Measurements from ENCODE around the gene GNG12. TPM values are rescaled to one million over a fixed set of nuclear protein-coding genes. Genes with fewer than 3 reads are reported as not detected.

GNG12 gene
- total RNA-seq, 6 donors from 2014 or later, result 14.3 to 54.6 (median 45.1) TPM

- Histone ChIP-seq H3K4me1 (peaks cover 4 to 34% (median 17%) of the 10 kb centered on the region in 4 donors), H3K27ac (no peak overlapping the region), H3K36me3 (no peaks in the 10 kb centered on the region), H3K9me3 (no peaks in the 10 kb centered on the region), H3K27me3 (no peaks in the 10 kb centered on the region), H3K4me3 (no peak overlapping the region)
- TF ChIP-seq POLR2A (IDR thresholded peaks at IDR 0.05), result no peak
- no peak for TF ChIP-seq EP300 (IDR thresholded peaks at IDR 0.05)
- no peak for TF ChIP-seq POLR2AphosphoS5 (IDR thresholded peaks at IDR 0.05)
- 85 to 89% methylated on average over 7 of the region's 7 CpGs for WGBS, 2 donors
- DNase-seq, result no peak
- no peak for ATAC-seq (ENCODE audit: low FRiP score in 2 of 2)
These were observed 44.4 kb downstream of the GNG12 start for GRCh38 chr1:67788904-67789303.

GRCh38 chr1:67788238-67788790, 45.0 kb downstream of the GNG12 start:
- Histone ChIP-seq H3K36me3 (no peaks in the 10 kb centered on the region), H3K4me3 (no peak overlapping the region), H3K27ac (no peak overlapping the region), H3K4me1 (peaks cover 4 to 31% (median 14%) of the 10 kb centered on the region in 4 donors), H3K9me3 (no peaks in the 10 kb centered on the region), H3K27me3 (no peaks in the 10 kb centered on the region)
- 60 to 67% methylated on average over 5 of the region's 5 CpGs for WGBS, 2 donors
- ATAC-seq (ENCODE audit: low FRiP score in 2 of 2) (no peak), DNase-seq (no peak)
- TF ChIP-seq POLR2A (IDR thresholded peaks at IDR 0.05) (no peak), POLR2AphosphoS5 (IDR thresholded peaks at IDR 0.05) (no peak), CTCF (IDR thresholded peaks at IDR 0.05) (no peak), EP300 (IDR thresholded peaks at IDR 0.05) (no peak)

GRCh38 chr1:67787746-67788145, 45.5 kb downstream of the GNG12 start:
- no peak for TF ChIP-seq POLR2A (IDR thresholded peaks at IDR 0.05)
- no peak for TF ChIP-seq CTCF (IDR thresholded peaks at IDR 0.05)
- DNase-seq, result no peak
- Histone ChIP-seq H3K4me3 (no peak overlapping the region), H3K27ac (no peak overlapping the region), H3K27me3 (no peaks in the 10 kb centered on the region), H3K4me1 (peaks cover 4 to 27% (median 12%) of the 10 kb centered on the region in 4 donors), H3K36me3 (no peaks in the 10 kb centered on the region), H3K9me3 (no peaks in the 10 kb centered on the region)
- no peak for ATAC-seq (ENCODE audit: low FRiP score in 2 of 2)
- 88 to 100% methylated on average over 2 of the region's 2 CpGs for WGBS, 2 donors

- ATAC-seq (ENCODE audit: low FRiP score in 2 of 2) (peak in 1 of 2 donors; percentile 14), DNase-seq (no peak)
- WGBS, 2 donors, result 85 to 86% methylated on average over 4 of the region's 4 CpGs
- no peak for TF ChIP-seq EP300 (IDR thresholded peaks at IDR 0.05)
- no peak for TF ChIP-seq POLR2A (IDR thresholded peaks at IDR 0.05)
- no peak for TF ChIP-seq CTCF (IDR thresholded peaks at IDR 0.05)
- no peak for TF ChIP-seq POLR2AphosphoS5 (IDR thresholded peaks at IDR 0.05)
- Histone ChIP-seq H3K4me3 (no peak overlapping the region), H3K9me3 (no peaks in the 10 kb centered on the region), H3K4me1 (peaks cover 0 to 17% (median 2%) of the 10 kb centered on the region in 4 donors), H3K27me3 (no peaks in the 10 kb centered on the region), H3K27ac (no peak overlapping the region), H3K36me3 (no peaks in the 10 kb centered on the region)
These were observed 47.2 kb downstream of the GNG12 start for GRCh38 chr1:67785847-67786753.

- DNase-seq, result no peak
- no peak for TF ChIP-seq CTCF (IDR thresholded peaks at IDR 0.05)
- no peak for TF ChIP-seq EP300 (IDR thresholded peaks at IDR 0.05)
- TF ChIP-seq POLR2AphosphoS5 (IDR thresholded peaks at IDR 0.05), result no peak
- TF ChIP-seq POLR2A (IDR thresholded peaks at IDR 0.05), result no peak
- no peaks in the 10 kb centered on the region for H3K9me3 ChIP-seq
- no peak overlapping the region for H3K4me3 ChIP-seq
- no peaks in the 10 kb centered on the region for H3K36me3 ChIP-seq
- no peak overlapping the region for H3K27ac ChIP-seq
- 93% methylated on average over 6 of the region's 6 CpGs for WGBS, 2 donors
- H3K27me3 ChIP-seq, result no peaks in the 10 kb centered on the region
- peaks cover 0 to 8% (median 2%) of the 10 kb centered on the region in 4 donors for H3K4me1 ChIP-seq
- ATAC-seq (ENCODE audit: low FRiP score in 2 of 2), result no peak
These were observed 48.6 kb downstream of the GNG12 start for GRCh38 chr1:67784545-67785186.

Measured in upper lobe of left lung (tissue), 6 donors.